Neural cell (in vitro differentiated cells): Measurements from ENCODE around the gene C14orf119.

Experiments used
- SMC3 ChIP-seq: fragments of 450-650 bp; conservative IDR thresholded peaks from 2 replicates; pipeline ENCODE4 v1.6.1; 2014; ENCODE audit warnings: antibody characterized with exemption, mild to moderate bottlenecking, moderate library complexity; ENCODE audit not compliant: poor library complexity
- TF ChIP-seq, protein P1 (sequence below): fragments of 450-650 bp; IDR thresholded peaks from 2 replicates; pipeline ENCODE4 v1.5.1; 2014; ENCODE audit warnings: antibody characterized with exemption, mild to moderate bottlenecking, moderate library complexity; ENCODE audit not compliant: poor library complexity, severe bottlenecking

DNA sequence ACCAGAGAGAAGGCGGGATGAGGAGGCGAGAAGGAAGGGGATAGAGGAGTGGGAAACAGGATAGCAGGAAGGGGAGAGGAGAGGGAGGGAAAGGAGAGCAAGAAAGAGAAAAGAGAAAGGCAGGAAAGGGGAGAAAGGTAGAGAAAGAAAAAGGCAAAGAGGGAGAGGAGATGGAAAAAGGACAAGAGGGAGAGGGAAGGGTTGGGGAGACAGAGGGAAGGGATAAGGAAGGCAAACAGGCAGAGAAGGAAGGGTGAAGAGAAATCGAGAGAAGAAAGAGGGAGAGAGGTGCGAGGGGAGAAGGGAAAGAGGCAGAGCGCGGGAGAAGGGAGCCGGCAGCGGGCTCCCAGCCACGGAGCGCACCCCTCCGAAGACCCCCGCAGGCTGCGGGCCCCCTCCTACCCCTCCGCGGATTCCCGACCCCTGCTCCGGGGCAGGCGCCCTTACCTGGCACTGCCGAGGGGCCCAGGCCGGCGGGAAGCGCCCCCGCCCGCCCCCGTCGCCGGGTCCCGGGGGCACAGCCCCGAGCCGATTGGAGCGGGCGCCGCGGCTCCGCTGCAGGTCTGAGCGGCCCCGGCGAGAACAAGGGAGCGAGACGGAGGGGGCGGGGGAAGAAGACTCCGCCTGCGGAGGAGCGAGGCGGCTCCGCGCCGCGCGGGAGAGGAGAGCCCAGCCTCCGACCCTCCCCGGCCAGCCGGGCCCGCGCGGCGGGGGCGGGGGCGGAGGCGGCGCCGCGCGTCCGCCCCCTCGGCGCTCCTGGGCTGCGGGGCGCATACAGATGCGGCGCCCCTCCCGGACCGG, 38.1 kb upstream of the C14orf119 start, which contains the start of gene CDH24:
- TF ChIP-seq, protein P1, sequence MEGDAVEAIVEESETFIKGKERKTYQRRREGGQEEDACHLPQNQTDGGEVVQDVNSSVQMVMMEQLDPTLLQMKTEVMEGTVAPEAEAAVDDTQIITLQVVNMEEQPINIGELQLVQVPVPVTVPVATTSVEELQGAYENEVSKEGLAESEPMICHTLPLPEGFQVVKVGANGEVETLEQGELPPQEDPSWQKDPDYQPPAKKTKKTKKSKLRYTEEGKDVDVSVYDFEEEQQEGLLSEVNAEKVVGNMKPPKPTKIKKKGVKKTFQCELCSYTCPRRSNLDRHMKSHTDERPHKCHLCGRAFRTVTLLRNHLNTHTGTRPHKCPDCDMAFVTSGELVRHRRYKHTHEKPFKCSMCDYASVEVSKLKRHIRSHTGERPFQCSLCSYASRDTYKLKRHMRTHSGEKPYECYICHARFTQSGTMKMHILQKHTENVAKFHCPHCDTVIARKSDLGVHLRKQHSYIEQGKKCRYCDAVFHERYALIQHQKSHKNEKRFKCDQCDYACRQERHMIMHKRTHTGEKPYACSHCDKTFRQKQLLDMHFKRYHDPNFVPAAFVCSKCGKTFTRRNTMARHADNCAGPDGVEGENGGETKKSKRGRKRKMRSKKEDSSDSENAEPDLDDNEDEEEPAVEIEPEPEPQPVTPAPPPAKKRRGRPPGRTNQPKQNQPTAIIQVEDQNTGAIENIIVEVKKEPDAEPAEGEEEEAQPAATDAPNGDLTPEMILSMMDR = no peak
- TF ChIP-seq SMC3 = no peak
